HEK293 (cell line): ENCODE results near the gene SMAD1.

ENCODE experiments used
- CTCF ChIA-PET: fragments of 350-600 bp; formaldehyde crosslinking; extraction: SDS; loops from one replicate; lab custom pipeline; 2021; ENCODE audit warnings: antibody characterized with exemption; lab: Yijun Ruan, JAX
- POLR2A ChIA-PET: fragments of 300-600 bp; formaldehyde crosslinking; extraction: SDS; loops from one replicate; lab custom pipeline; 2020; ENCODE audit warnings: antibody characterized with exemption, inconsistent platforms; lab: Yijun Ruan, JAX
- H3K27ac ChIP-seq: fragments of 200-500 bp; sonication (Bioruptor generic); 2 replicates; pipeline ENCODE4 v1.5.1; 2014; ENCODE audit warnings: low read depth, low read length, control low read depth, inconsistent platforms; ENCODE audit errors: extremely low read depth
- H3K36me3 ChIP-seq, 2 experiments: fragments of 200-500 bp in 1 of 2; sonication (Bioruptor generic) in 1 of 2; 1 replicate in 1 of 2; 2 replicates in 1 of 2; pipeline ENCODE4 v1.5.1; 2014 to 2017; ENCODE audit warnings: inconsistent platforms in 2 of 2, low read length in 2 of 2; ENCODE audit not compliant: control insufficient read depth in 2 of 2, insufficient read depth in 1 of 2
- H3K4me1 ChIP-seq: fragments of 200-500 bp; sonication (Bioruptor generic); 2 replicates; pipeline ENCODE4 v1.5.1; 2014; ENCODE audit warnings: mild to moderate bottlenecking, low read length, inconsistent platforms; ENCODE audit not compliant: control insufficient read depth, insufficient read depth
- H3K4me3 ChIP-seq: 2 replicates; pipeline ENCODE4 v1.5.1; 2011; ENCODE audit warnings: low read depth, mild to moderate bottlenecking, control low read depth, low read length, moderate library complexity
- H3K9me3 ChIP-seq: fragments of 200-500 bp; sonication (Bioruptor generic); 2 replicates; pipeline ENCODE4 v1.5.1; 2014; ENCODE audit warnings: low read depth, low read length, inconsistent platforms; ENCODE audit not compliant: control insufficient read depth, insufficient read depth
- REPIN1 ChIP-seq: fragments of 450-650 bp; formaldehyde crosslinking; IDR thresholded peaks from 2 replicates; pipeline ENCODE4 v1.5.1; 2017; ENCODE audit warnings: missing biosample characterization, missing genetic modification characterization, low read depth
- REST ChIP-seq: fragments of 450-650 bp; formaldehyde crosslinking; IDR thresholded peaks from 2 replicates; pipeline ENCODE4 v1.5.1; 2016; ENCODE audit warnings: missing biosample characterization, missing genetic modification characterization
- SALL2 ChIP-seq: fragments of 450-650 bp; formaldehyde crosslinking; IDR thresholded peaks from 2 replicates; pipeline ENCODE4 v1.5.0; 2017; ENCODE audit warnings: missing biosample characterization, mild to moderate bottlenecking, missing genetic modification characterization, borderline replicate concordance
- TCF7L2 ChIP-seq: IDR thresholded peaks from 2 replicates; pipeline ENCODE4 v1.6.1; 2011; ENCODE audit warnings: low read depth, mild to moderate bottlenecking, inconsistent platforms, low read length, moderate library complexity, borderline replicate concordance
- WT1 ChIP-seq: fragments of 450-650 bp; formaldehyde crosslinking; IDR thresholded peaks from 2 replicates; pipeline ENCODE4 v1.5.1; 2016; ENCODE audit warnings: missing biosample characterization, missing genetic modification characterization
- ZBTB1 ChIP-seq: fragments of 450-650 bp; formaldehyde crosslinking; IDR thresholded peaks from 2 replicates; pipeline ENCODE4 v1.5.1; 2016; ENCODE audit warnings: missing biosample characterization, missing genetic modification characterization
- ZBTB11 ChIP-seq: fragments of 450-650 bp; formaldehyde crosslinking; conservative IDR thresholded peaks from 2 replicates; pipeline ENCODE4 v1.5.1; 2016; ENCODE audit warnings: low read depth, missing biosample characterization, missing genetic modification characterization
- ZFP69B ChIP-seq: fragments of 450-650 bp; formaldehyde crosslinking; IDR thresholded peaks from 2 replicates; pipeline ENCODE4 v1.5.1; 2016; ENCODE audit warnings: missing biosample characterization, missing genetic modification characterization
- ZNF2 ChIP-seq: fragments of 450-650 bp; formaldehyde crosslinking; IDR thresholded peaks from 2 replicates; pipeline ENCODE4 v1.5.1; 2016; ENCODE audit warnings: missing biosample characterization, missing genetic modification characterization
- ZNF202 ChIP-seq: fragments of 450-650 bp; formaldehyde crosslinking; IDR thresholded peaks from 2 replicates; pipeline ENCODE4 v1.5.1; 2016; ENCODE audit warnings: missing biosample characterization, missing genetic modification characterization, borderline replicate concordance
- ZNF280D ChIP-seq: fragments of 450-650 bp; formaldehyde crosslinking; IDR thresholded peaks from 2 replicates; pipeline ENCODE4 v1.5.1; 2016; ENCODE audit warnings: missing biosample characterization, missing genetic modification characterization
- ZNF341 ChIP-seq: fragments of 450-650 bp; formaldehyde crosslinking; IDR thresholded peaks from 2 replicates; pipeline ENCODE4; 2016; ENCODE audit warnings: low read depth, missing biosample characterization, missing genetic modification characterization
- ZNF350 ChIP-seq: fragments of 450-650 bp; formaldehyde crosslinking; IDR thresholded peaks from 2 replicates; pipeline ENCODE4 v1.5.0; 2017; ENCODE audit warnings: missing biosample characterization, mild to moderate bottlenecking, missing genetic modification characterization
- ZNF394 ChIP-seq: fragments of 450-650 bp; formaldehyde crosslinking; IDR thresholded peaks from 2 replicates; pipeline ENCODE4 v1.5.1; 2016; ENCODE audit warnings: missing biosample characterization, missing genetic modification characterization, mild to moderate bottlenecking, moderate library complexity, borderline replicate concordance
- ZNF416 ChIP-seq: fragments of 450-650 bp; formaldehyde crosslinking; IDR thresholded peaks from 2 replicates; pipeline ENCODE4 v1.5.1; 2016; ENCODE audit warnings: missing biosample characterization, missing genetic modification characterization
- ZNF701 ChIP-seq: fragments of 450-650 bp; formaldehyde crosslinking; IDR thresholded peaks from 2 replicates; pipeline ENCODE4 v1.5.1; 2016; ENCODE audit warnings: missing biosample characterization, missing genetic modification characterization
- ZNF747 ChIP-seq: fragments of 450-650 bp; formaldehyde crosslinking; IDR thresholded peaks from 2 replicates; pipeline ENCODE4 v1.5.1; 2016; ENCODE audit warnings: missing biosample characterization, missing genetic modification characterization
- ZNF76 ChIP-seq: fragments of 450-650 bp; formaldehyde crosslinking; IDR thresholded peaks from 2 replicates; pipeline ENCODE4; 2016; ENCODE audit warnings: low read depth, missing biosample characterization, missing genetic modification characterization, borderline replicate concordance

The SMAD1 gene

GRCh38 chr4:145551660-145552059 is 70.0 kb downstream of the SMAD1 start:
- TF ChIP-seq ZNF2 (tag by site-specific recombination) (no peak), SALL2 (tag by site-specific recombination) (no peak), ZNF76 (tag by site-specific recombination) (no peak), ZBTB11 (tag by site-specific recombination) (no peak)
- POLR2A ChIA-PET: no interaction called here
- Histone ChIP-seq H3K9me3 (no peaks in the 10 kb centered on the region), H3K4me3 (no peak overlapping the region), H3K4me1 (no peaks in the 10 kb centered on the region), H3K27ac (no peak overlapping the region), H3K36me3 (peaks cover 0 to 24% of the 10 kb centered on the region in 2 experiments; a peak in 2 of 3 replicates)
- CTCF ChIA-PET: no interaction called here

DNA sequence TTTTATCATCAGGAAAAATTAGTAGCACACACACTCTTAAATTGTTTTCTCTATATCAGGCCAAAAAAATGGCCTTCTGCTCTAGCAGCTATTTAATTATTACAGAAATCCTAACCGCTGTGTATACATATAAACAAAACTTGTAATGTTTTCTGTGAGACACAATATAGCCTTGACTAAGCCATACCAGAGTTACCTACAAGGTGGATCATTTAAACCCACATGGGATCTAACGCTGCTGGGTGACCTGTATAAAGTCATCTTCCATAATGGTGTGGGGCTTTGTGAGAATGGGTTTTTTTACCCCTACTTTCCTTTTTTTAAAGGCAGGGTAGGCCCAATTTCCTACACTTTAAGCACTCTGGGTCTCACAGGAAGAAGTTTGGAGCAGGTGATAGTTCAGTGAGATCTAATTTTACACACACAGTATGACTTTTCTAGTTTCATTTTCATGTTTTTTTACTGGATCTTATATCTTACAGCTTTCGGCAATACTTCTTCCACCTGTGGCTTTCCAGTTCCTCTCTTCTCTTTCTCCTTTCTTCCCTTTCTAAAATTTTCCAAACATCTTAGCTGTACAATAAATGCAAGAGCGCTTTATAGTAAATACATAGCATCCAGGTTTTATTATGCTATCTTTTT is 70.6 kb downstream of the SMAD1 start:
- H3K27ac ChIP-seq: no peak overlapping the region
- H3K36me3 ChIP-seq: peaks cover 0 to 19% of the 10 kb centered on the region in 2 experiments; a peak in 2 of 3 replicates
- POLR2A ChIA-PET: no interaction called here
- TF ChIP-seq ZNF202 (tag by site-specific recombination) (no peak), ZNF341 (no peak), ZNF350 (tag by site-specific recombination) (no peak), TCF7L2 (no peak), ZNF701 (tag by site-specific recombination) (no peak), ZNF747 (tag by site-specific recombination) (no peak)
- TF ChIP-seq, all 188 proteins: peak for 0
- Histone ChIP-seq H3K4me1 (no peaks in the 10 kb centered on the region), H3K4me3 (no peak overlapping the region), H3K9me3 (no peaks in the 10 kb centered on the region)
- CTCF ChIA-PET: interaction anchor here (0.6 kb wide), 1 partner anchor 314 kb away, joined by 3 read pairs; no protein-coding TSS in a partner anchor

DNA sequence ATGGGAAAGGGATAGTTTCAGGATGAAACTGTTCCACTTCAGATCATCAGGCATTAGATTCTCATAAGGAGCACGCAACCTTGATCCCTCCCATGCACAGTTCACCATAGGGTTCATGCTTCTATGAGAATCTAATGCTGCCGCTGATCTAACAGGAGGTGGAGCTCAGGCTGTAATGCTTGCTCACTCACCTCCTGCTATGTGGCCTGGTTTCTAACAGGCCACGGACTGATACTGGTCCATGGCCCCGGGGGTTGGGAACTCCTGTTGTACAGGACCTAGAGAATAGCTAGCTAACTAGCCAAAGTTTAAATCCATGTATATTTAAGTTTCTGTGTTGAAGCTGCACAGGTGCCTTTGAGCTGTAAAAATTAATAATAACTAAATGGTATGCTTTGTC is 71.7 kb downstream of the SMAD1 start:
- CTCF ChIA-PET: interaction anchor here (0.6 to 1.3 kb wide), 2 partner anchors 11 to 276 kb away, joined by 3 to 4 read pairs; no protein-coding TSS in a partner anchor
- POLR2A ChIA-PET: no interaction called here
- Histone ChIP-seq H3K4me3 (no peak overlapping the region), H3K4me1 (no peaks in the 10 kb centered on the region), H3K36me3 (peaks cover 0 to 17% of the 10 kb centered on the region in 2 experiments; a peak in 1 of 3 replicates)
- TF ChIP-seq ZNF280D (tag by site-specific recombination): no peak
- TF ChIP-seq REST (tag by site-specific recombination): no peak
- no peak for TF ChIP-seq WT1 (tag by site-specific recombination)
- TF ChIP-seq ZNF416 (tag by site-specific recombination): no peak
- TF ChIP-seq ZFP69B (tag by site-specific recombination): no peak
- TF ChIP-seq REPIN1: no peak
- TF ChIP-seq ZBTB1 (tag by site-specific recombination): no peak
- TF ChIP-seq ZNF202 (tag by site-specific recombination): no peak
- TF ChIP-seq ZNF394 (tag by site-specific recombination): no peak
- TF ChIP-seq ZNF747 (tag by site-specific recombination): no peak
- TF ChIP-seq, all 188 proteins: peak for 0
- Histone ChIP-seq H3K27ac (no peak overlapping the region), H3K9me3 (no peaks in the 10 kb centered on the region)
